HG03025 (cell line): ENCODE measurements around the gene KMT5B.

ENCODE experiments used
- ATAC-seq: cut with Tn5 transposase; IDR thresholded peaks from one replicate; pipeline ENCODE4 v1.9.1; 2021; ENCODE audit warnings: mild to moderate bottlenecking, moderate library complexity; ENCODE audit not compliant: unreplicated experiment, low FRiP score

The KMT5B gene

GRCh38 chr11:68122936-68123539 is 90.1 kb downstream of the KMT5B start:
- ATAC-seq = no peak

- peak; percentile 57 for ATAC-seq
Observed at GRCh38 chr11:68121067-68121899, 91.8 kb downstream of the KMT5B start, which contains the start of gene CHKA. Gene CHKA (minus strand): TSS chr11:68121388. CDS start chr11:68121177, 211 bp downstream.

DNA sequence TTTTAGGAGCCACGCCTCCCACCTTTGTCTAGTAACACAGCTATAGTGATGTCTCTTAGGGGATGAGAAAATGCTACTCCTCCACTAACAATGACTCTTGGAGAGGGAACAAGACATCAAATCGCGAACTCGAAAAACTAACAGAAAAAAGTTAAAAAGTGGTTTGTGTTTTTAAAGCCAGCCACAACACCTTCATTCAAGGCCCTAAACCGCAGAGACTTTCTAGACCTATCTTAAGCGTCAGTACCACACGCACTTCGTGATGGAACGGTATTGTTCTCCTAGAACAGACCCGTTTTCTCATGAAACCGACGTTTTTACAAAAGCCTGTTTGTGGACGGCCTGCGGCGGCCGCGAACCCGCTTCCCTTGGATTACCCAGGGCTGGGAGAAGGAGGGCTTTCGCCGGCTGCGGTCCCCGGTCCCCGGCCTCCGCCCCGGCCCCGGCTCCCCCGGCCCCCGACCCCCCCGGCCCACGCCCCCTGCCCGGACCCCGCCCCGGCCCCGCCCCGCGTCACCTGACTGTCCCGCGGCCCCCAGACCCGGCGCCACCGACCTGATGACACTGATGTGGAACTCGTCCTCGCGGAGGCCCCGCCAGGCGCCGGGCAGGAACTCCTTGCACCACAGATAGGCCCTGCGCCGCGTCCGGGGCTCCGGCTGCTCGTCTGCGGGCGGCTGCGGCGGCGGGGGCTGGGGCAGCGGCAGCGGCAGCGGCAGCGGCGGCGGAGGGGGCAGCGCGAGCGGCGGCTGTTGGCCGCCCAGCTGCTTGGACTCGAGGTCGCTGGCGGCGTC is 92.6 kb downstream of the KMT5B start:
- ATAC-seq = peak; percentile 19

DNA sequence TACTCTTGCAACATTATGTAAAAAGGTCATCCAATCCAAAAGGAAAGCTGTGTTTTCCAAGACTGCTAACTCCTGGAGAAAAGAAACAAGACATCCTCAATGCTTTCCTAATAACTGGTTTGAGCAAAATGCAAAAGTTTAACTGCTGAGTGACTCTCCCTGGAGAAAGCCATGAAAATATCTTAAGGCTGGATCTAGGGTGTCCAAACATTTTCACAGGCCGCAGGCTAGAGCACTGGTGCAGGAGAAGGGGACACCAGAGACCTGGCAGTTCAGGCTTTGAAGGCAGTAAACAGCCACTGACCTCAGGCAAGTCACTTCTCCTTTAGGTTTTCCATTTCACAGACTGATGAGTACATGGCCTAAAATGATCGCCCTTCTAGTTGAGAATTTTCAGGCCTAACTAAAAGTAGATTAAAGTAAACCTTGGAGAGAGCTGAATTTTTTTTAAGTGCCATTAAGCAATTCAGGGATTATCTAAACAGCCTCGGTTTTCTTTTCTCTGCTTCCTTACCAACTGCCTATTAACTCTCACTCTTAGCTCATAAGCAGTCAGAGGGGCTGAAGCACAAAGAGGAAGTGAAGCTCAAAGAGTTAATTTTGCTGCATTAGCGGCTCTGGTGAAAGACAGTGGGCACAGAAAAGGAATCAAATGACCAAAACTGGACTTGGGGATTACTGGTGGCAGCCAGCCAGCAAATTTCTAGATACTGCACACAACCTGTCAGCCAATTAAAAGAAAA is 94.2 kb downstream of the KMT5B start:
- no peak for ATAC-seq

GRCh38 chr11:68117853-68118470 is 95.1 kb downstream of the KMT5B start:
- ATAC-seq = no peak

- no peak for ATAC-seq
Observed at GRCh38 chr11:68116974-68117373, 96.1 kb downstream of the KMT5B start.

DNA sequence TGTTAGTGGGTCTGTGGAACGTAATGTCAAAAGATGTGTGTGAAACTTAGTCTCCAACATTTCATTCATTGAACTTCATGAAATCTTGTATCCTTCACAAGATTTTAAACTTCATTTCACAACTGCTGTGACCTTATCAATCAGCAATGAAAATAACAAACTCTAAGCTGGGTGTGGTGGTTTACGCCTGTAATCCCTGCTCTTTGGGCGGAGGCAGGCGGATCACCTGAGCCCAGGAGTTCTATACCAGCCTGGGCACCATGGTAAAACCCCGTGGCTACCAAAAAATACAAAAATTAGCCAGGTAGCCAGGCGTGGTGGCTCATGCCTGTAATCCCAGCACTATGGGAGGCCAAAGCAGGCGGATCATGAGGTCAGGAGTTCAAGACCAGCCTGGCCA is 97.0 kb downstream of the KMT5B start:
- no peak for ATAC-seq

- no peak for ATAC-seq
Observed at GRCh38 chr11:68115285-68115684, 97.8 kb downstream of the KMT5B start.

DNA sequence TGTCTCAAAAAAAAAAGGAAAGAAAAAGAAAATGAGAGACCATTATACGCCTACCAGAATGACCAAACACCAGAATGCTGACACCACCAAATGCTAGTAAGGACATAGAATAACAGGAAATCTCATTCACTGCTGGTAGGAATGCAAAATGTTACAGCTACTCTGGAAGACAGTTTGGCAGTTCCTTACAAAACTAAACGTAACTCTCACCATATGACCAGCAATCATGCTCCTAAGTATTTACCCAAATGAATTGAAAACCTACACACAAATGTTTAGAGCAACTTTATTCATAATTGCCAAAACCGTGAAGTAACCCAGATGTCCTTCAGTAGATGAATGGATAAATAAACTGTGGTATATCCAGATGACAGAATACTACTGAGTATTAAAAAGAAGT is 99.1 kb downstream of the KMT5B start:
- ATAC-seq = no peak

DNA sequence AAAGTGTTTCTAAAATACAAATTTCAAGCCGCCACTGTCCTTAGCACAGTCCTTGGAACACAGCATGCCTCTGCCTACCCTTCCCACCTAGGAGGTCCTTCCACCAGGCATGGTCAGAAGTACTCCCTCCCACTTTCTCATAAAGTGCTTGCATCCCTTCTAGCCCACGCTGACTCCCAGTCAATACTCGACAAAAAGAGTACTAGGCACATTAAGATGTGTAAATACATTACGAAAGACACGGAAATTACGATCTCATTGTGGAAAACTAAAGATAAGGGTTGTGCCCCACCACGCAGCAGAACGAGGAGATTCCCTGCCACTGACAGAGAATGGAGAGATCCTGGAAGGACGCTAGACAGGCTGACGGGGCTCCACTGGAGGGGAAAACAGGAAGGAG is 105.4 kb downstream of the KMT5B start:
- no peak for ATAC-seq

GRCh38 chr11:68106165-68106940 is 106.7 kb downstream of the KMT5B start:
- ATAC-seq = no peak
